Measurements from ENCODE around the gene PLCL1.

DNA sequence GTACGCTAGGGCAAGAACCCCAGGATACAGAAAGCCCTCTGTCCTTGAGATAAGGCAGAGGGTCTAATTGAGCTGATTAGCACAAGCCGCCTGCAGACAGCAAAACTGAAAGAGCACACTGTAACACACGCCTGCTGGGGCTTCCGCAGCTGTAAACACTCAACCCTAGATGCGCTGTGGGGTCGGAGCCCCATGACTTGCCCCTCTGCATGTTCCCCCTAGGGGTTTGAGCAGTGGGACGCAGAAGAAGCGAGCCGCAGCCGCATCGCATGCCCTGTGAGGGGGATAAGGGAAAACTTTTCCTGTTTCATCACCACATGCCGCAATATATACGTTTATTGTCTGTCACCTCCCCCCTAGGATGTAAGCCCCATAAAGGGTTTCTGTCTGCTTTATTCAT, 384.6 kb downstream of the PLCL1 start:
- TF ChIP-seq CTCF (IDR thresholded peaks at IDR 0.05; ENCODE audit: low read length) = no peak
- TF ChIP-seq EZH2phosphoT487 (IDR thresholded peaks at IDR 0.05; ENCODE audit: low read length) = no peak
